IgD-negative memory B cell (primary cell): ENCODE data around the gene MYDGF. TPM values are rescaled to one million over a fixed set of nuclear protein-coding genes. Genes with fewer than 3 reads are reported as not detected.

Source experiments
- H3K27ac Mint-ChIP-seq, 3 donors: one replicate each; pipeline ENCODE4 v1.8.0; 2020 to 2022; ENCODE audit warnings: mild to moderate bottlenecking in 3 of 3, mixed read lengths in 3 of 3, moderate library complexity in 1 of 3
- H3K27me3 Mint-ChIP-seq: one replicate; pipeline ENCODE4 v1.8.0; 2021; ENCODE audit warnings: mixed read lengths
- H3K36me3 Mint-ChIP-seq: one replicate; pipeline ENCODE4 v1.8.0; 2020; ENCODE audit warnings: mild to moderate bottlenecking, mixed read lengths
- H3K4me1 Mint-ChIP-seq, 3 donors: one replicate each; pipeline ENCODE4 v1.8.0; 2020 to 2022; ENCODE audit warnings: mixed read lengths in 3 of 3, mild to moderate bottlenecking in 1 of 3
- H3K4me3 Mint-ChIP-seq, 4 donors: one replicate each; pipeline ENCODE4 v1.8.0; 2020 to 2022; ENCODE audit warnings: mild to moderate bottlenecking in 4 of 4, mixed read lengths in 4 of 4, moderate library complexity in 3 of 4
- H3K9me3 Mint-ChIP-seq, 3 donors: one replicate each; pipeline ENCODE4 v1.8.0; 2020 to 2021; ENCODE audit warnings: mixed read lengths in 3 of 3, mild to moderate bottlenecking in 1 of 3
- polyA plus RNA-seq: library from polyadenylated mRNA; unstranded; fragments of 300-500 nt; fragmentation: Illumina TruSeq; gene quantifications from one replicate; pipeline ENCODE4 v1.2.3, GENCODE V29; 2021

Gene MYDGF
- polyA plus RNA-seq, 1 donor from 2014 or later = 100 TPM

- Mint-ChIP-seq H3K9me3 (no peaks in the 10 kb centered on the region), H3K4me1 (peaks cover 4 to 10% (median 6%) of the 10 kb centered on the region in 3 donors), H3K27ac (peak overlapping the region in 1 of 3 donors; percentile 49), H3K4me3 (peak overlapping the region in 3 of 4 donors; percentile 72 to 89 (median 81)), H3K36me3 (peaks cover 1% of the 10 kb centered on the region), H3K27me3 (no peaks in the 10 kb centered on the region)
Observed at GRCh38 chr19:4671185-4671851, 1.2 kb upstream of the MYDGF start.

DNA sequence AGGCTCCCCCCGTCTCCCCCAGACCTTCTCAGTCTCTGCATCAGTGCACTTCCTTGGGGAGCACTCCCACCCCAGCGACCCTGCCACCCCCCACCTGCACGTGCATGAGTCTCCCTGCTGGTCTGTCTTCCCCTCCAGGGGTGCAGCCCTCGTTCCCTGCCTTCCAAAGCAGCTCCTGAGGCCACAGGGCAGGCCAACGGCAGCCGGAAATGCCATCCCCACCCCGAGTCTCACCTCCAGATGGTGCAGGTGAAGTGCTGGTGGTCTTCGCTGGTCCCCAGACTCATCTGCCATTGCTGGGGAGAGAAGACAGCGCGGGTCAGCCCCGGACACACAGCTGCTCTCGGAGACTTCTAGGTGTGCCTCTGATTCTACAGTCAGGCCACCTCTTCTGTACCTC lies 5.5 kb downstream of the MYDGF start:
- H3K36me3 Mint-ChIP-seq = no peaks in the 10 kb centered on the region
- peaks cover 4 to 8% (median 6%) of the 10 kb centered on the region in 3 donors for H3K4me1 Mint-ChIP-seq
- H3K9me3 Mint-ChIP-seq = no peaks in the 10 kb centered on the region
- H3K27ac Mint-ChIP-seq = no peak overlapping the region
- H3K27me3 Mint-ChIP-seq = no peaks in the 10 kb centered on the region
- H3K4me3 Mint-ChIP-seq = no peak overlapping the region

DNA sequence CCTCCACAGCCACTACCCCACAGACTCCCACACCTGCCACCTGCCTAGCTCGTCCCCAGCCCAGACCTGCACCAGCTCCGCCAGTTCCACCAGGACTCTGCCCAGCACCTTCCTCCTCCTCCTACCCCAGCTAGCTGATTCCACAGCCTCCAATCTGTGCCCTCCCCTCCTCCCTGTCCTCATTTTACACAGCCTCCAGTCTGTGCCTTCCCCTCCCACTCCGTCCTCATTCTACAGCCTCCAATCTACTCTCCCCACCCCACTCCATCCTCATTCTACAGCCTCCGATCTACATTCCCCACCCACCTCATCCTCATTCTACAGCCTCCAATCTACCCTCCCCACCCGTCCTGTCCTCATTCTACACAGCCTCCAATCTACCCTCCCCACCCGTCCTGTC lies 7.3 kb downstream of the MYDGF start:
- no peaks in the 10 kb centered on the region for H3K36me3 Mint-ChIP-seq
- H3K27me3 Mint-ChIP-seq = no peaks in the 10 kb centered on the region
- H3K4me3 Mint-ChIP-seq = no peak overlapping the region
- H3K27ac Mint-ChIP-seq = no peak overlapping the region
- H3K4me1 Mint-ChIP-seq = no peaks in the 10 kb centered on the region
- no peaks in the 10 kb centered on the region for H3K9me3 Mint-ChIP-seq

DNA sequence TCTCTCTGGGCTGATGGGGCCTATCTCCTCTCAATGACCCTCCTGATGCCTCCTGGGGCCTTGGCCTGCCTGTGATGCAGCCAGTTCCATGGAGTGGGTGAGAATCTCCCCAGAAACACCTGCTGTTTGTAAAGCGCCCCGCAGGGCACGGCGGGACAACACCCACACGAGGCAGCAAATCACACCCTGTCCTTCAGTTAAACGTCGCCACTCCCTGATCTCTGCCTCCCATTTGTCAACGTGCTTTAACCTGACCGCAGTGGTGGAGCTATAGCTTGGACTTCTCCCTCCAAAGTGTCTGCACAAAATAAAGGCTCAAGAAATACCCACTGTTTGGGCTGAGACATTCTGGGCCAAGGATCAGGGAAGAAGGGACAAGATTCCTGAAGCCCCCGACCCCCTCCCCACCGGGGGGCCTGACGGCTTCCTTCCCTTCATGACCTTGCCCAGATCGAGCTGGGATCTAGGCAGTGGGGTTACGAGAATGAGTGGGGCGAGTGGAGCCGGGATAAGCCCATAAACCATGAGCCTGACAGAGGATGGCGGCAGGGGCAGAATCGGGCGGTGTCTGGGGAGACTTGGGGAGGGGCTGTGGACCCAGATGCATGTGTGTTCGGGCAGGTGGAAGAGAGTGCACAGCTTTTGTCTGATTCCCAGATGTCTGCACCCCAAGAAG lies 8.0 kb downstream of the MYDGF start:
- Mint-ChIP-seq H3K36me3 (no peaks in the 10 kb centered on the region), H3K9me3 (no peaks in the 10 kb centered on the region), H3K27ac (peak overlapping the region in 1 of 3 donors; percentile 28), H3K4me1 (no peaks in the 10 kb centered on the region), H3K27me3 (no peaks in the 10 kb centered on the region), H3K4me3 (no peak overlapping the region)

- Mint-ChIP-seq H3K27me3 (no peaks in the 10 kb centered on the region), H3K27ac (no peak overlapping the region), H3K9me3 (no peaks in the 10 kb centered on the region), H3K36me3 (no peaks in the 10 kb centered on the region), H3K4me1 (no peaks in the 10 kb centered on the region), H3K4me3 (no peak overlapping the region)
Observed at GRCh38 chr19:4660993-4661392, 9.1 kb downstream of the MYDGF start.

DNA sequence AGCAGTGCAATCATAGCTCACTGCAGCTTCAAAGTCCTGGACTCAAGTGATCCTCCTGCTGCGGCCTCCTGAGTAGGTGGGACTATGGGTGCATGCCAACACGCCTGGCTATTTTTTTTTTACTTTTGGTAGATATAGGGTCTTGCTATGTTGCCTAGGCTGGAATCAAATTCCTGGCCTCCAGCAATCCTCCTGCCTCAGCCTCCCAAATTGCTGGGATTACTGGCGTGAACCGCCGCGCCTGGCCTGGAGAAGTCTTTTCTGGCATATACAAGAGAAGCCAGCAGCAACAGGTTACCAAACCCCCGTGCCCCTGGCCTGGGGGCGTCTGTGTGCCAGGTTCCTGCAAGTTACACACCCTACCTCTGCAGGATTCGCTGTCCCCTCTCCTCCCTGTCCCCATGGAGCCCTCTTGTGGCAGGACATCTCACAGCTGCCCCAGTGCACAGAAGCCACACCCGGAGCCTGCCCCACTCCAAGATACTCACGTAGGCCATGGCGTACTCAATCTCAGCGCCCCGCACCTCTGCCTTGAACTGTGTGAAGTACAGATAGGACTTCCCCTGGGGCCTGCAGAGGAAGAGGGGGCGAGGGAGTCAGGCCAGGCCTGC lies 9.9 kb downstream of the MYDGF start:
- Mint-ChIP-seq H3K27me3 (no peaks in the 10 kb centered on the region), H3K9me3 (no peaks in the 10 kb centered on the region), H3K27ac (no peak overlapping the region)

DNA sequence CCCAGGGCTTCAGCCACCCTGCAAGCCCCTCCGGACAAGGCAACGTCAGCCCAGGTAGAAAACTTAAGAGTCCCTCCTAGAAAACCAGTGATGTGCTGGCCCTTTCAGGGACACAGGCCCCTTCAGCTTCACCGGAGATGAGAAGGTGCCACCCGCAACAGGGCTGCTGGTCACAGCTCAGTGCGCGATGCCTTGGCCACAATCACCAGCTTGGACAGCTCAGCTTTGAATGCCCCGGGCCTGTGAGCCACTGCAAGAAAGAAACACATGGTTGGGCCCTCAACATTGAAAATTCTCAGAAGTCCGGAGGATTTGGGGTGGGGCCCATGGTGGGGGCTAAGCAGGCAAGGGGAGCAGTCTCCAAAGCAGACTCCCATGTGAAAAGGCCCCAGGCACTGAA lies 12.3 kb downstream of the MYDGF start:
- no peak overlapping the region for H3K4me3 Mint-ChIP-seq
- no peaks in the 10 kb centered on the region for H3K36me3 Mint-ChIP-seq
- no peaks in the 10 kb centered on the region for H3K27me3 Mint-ChIP-seq
- no peaks in the 10 kb centered on the region for H3K9me3 Mint-ChIP-seq
- H3K27ac Mint-ChIP-seq = no peak overlapping the region
- H3K4me1 Mint-ChIP-seq = peaks cover 4 to 9% (median 5%) of the 10 kb centered on the region in 3 donors

More for the DNA sequence above, 9.9 kb downstream of the MYDGF start:
- Mint-ChIP-seq H3K36me3 (no peaks in the 10 kb centered on the region), H3K4me1 (no peaks in the 10 kb centered on the region), H3K4me3 (no peak overlapping the region)

GRCh38 chr19:4657262-4657661 lies 12.9 kb downstream of the MYDGF start:
- Mint-ChIP-seq H3K9me3 (no peaks in the 10 kb centered on the region), H3K36me3 (no peaks in the 10 kb centered on the region), H3K27ac (no peak overlapping the region), H3K4me3 (no peak overlapping the region), H3K27me3 (no peaks in the 10 kb centered on the region), H3K4me1 (peaks cover 4 to 9% (median 5%) of the 10 kb centered on the region in 3 donors)

DNA sequence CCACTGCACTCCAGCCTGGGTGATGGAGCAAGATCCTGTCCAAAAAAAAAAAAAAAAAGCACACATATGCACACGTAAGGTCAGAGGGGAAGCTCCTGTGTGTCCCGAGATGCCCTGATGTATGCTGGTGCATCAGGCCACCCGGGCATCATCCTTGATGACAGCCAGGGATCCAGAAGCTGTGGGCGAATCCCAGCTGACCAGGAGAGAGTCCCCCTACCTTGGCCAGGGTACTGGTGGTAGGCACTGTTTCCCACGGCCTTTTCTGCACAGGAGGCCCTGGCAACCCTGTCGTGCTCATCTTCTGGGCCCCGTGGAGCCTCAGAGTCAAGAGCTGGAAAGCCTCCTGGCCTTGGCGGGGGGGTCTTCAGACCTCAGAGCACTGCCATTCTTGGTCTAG lies 14.0 kb downstream of the MYDGF start:
- Mint-ChIP-seq H3K9me3 (no peaks in the 10 kb centered on the region), H3K27ac (no peak overlapping the region), H3K36me3 (no peaks in the 10 kb centered on the region), H3K27me3 (no peaks in the 10 kb centered on the region), H3K4me3 (no peak overlapping the region), H3K4me1 (peaks cover 4 to 9% (median 5%) of the 10 kb centered on the region in 3 donors)

DNA sequence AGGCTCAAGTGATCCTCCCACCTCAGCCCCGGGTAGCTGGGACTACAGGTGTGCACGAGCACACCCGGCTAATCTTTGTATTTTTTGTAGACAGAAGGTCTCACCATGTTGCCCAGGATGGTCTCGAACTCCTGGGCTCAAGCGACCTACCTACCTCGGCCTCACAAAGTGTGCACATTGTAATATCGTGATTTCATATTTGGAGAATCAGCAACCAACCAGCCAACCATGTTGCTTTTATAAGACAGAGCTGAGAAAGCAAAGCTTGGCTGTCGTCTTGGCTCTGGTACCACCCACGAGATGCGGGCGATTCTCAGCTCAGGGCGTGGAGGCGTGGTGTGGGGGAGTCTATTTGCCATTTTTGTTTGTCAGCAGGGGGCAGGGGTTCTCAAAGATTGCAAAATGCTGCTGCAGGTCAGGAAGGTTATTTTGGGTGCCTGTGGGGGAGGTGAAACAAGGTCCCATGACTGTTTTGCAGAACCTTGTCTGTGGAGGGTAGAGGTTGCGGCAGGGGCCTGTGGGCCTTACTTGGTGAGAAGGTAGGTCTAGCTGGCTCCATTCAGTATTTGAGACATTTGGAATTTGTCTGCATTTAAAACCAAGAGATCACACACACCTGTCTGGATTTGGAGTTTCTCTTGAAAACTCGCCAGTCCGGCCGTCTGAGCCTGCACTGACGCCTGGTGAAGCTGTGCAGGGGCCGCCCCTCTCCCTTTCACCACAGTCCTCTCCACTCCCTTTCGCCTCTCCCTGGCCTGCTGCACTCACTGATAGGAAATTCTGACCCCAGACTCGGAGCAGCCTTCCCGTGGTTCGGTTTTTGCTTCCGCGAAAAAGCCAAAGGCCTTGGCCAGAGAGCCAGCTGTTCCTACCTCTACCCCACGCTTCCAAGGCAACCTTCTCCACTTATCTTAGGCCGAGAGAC lies 15.4 kb downstream of the MYDGF start:
- Mint-ChIP-seq H3K27ac (peak overlapping the region; percentile 5 to 89 (median 28)), H3K4me3 (peak overlapping the region in 1 of 4 donors; percentile 66), H3K27me3 (no peaks in the 10 kb centered on the region)

GRCh38 chr19:4653793-4654436 lies 16.2 kb downstream of the MYDGF start:
- H3K36me3 Mint-ChIP-seq = no peaks in the 10 kb centered on the region
- H3K27me3 Mint-ChIP-seq = no peaks in the 10 kb centered on the region
- H3K4me1 Mint-ChIP-seq = peaks cover 4 to 10% (median 7%) of the 10 kb centered on the region in 3 donors
- peak overlapping the region in 1 of 4 donors; percentile 22 for H3K4me3 Mint-ChIP-seq
- H3K27ac Mint-ChIP-seq = peak overlapping the region in 2 of 3 donors; percentile 5 to 46
- no peaks in the 10 kb centered on the region for H3K9me3 Mint-ChIP-seq

More for the DNA sequence above, 15.4 kb downstream of the MYDGF start:
- Mint-ChIP-seq H3K4me1 (peaks cover 4 to 9% (median 5%) of the 10 kb centered on the region in 3 donors), H3K9me3 (no peaks in the 10 kb centered on the region), H3K36me3 (no peaks in the 10 kb centered on the region)

- no peaks in the 10 kb centered on the region for H3K27me3 Mint-ChIP-seq
- H3K4me3 Mint-ChIP-seq = no peak overlapping the region
- H3K9me3 Mint-ChIP-seq = no peaks in the 10 kb centered on the region
- peaks cover 4 to 17% (median 14%) of the 10 kb centered on the region in 3 donors for H3K4me1 Mint-ChIP-seq
- no peak overlapping the region for H3K27ac Mint-ChIP-seq
- no peaks in the 10 kb centered on the region for H3K36me3 Mint-ChIP-seq
Observed at GRCh38 chr19:4652075-4652474, 18.1 kb downstream of the MYDGF start.

DNA sequence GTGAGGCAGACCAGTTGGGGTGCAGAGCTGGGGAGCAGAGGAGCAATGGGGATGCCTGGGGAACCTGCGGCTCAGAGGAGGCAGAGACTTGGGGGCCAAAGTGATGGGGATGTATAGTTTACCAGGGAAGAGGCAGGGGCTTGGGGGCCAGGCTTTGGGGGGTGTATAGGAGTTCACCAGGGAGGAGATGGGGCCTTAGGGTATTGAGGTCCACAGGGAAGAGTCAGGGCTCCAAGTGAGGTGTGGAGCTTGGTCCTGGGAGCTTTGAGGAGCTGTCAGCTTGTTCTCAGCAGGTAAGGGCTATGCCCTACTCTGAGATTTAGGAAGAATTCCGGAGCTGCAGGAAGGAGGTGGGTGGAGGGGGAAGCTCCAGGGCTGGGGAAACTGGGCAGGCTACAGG lies 20.0 kb downstream of the MYDGF start:
- peaks cover 4 to 19% (median 16%) of the 10 kb centered on the region in 3 donors for H3K4me1 Mint-ChIP-seq
- H3K4me3 Mint-ChIP-seq = no peak overlapping the region
- no peaks in the 10 kb centered on the region for H3K9me3 Mint-ChIP-seq
- H3K27ac Mint-ChIP-seq = no peak overlapping the region
- no peaks in the 10 kb centered on the region for H3K27me3 Mint-ChIP-seq
- H3K36me3 Mint-ChIP-seq = no peaks in the 10 kb centered on the region

DNA sequence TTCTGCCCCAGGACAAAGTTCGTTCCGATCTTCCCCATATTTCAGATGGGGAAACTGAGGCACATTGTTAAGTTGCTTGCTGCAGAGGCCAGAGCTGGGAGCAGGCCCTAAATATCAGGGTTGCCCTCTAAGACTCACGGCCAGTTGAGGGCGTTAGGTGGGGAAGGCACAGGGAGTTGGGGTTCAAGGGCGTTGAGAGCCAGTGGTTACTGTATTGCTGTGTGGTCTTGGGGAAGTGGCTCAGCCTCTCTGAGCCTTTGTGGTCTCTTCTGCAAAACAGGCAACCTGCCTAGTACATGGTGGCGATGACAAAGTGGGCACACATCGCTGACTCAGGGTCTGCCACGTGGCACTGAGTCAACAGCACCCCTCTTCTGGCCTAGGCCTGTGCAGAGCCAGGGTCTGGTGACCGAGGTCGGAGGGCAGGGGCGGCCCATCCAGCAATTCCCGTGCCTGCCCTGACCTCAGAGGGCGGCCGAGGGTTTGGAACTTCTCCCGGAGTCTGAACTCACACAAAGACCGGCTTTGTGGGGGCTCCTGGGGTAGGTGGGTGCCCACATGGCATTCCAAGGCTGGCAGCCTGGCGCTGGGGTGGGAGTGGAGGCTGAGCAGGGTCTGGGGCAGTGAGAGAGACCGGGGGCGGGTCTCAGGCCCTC lies 20.6 kb downstream of the MYDGF start:
- H3K4me1 Mint-ChIP-seq = peaks cover 0 to 15% (median 13%) of the 10 kb centered on the region in 3 donors
- H3K36me3 Mint-ChIP-seq = no peaks in the 10 kb centered on the region
- no peak overlapping the region for H3K4me3 Mint-ChIP-seq
- H3K27ac Mint-ChIP-seq = no peak overlapping the region
- no peaks in the 10 kb centered on the region for H3K9me3 Mint-ChIP-seq
- H3K27me3 Mint-ChIP-seq = no peaks in the 10 kb centered on the region
